Measurements from ENCODE around the gene ZNF695.

- TF ChIP-seq CTCF (IDR thresholded peaks at IDR 0.05) = peak in 1 of 2 donors; percentile 69
- no peak for TF ChIP-seq EP300 (IDR thresholded peaks at IDR 0.05)
Measured at GRCh38 chr1:246971090-246971721, 36.7 kb downstream of the ZNF695 start.
